GM18502 (cell line): ENCODE measurements around the gene UBL3.

Experiments
- ATAC-seq: cut with Tn5 transposase; IDR thresholded peaks from one replicate; pipeline ENCODE4 v1.9.1; 2021; ENCODE audit warnings: mild to moderate bottlenecking; ENCODE audit not compliant: unreplicated experiment, poor library complexity

UBL3 gene, protein sequence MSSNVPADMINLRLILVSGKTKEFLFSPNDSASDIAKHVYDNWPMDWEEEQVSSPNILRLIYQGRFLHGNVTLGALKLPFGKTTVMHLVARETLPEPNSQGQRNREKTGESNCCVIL

DNA sequence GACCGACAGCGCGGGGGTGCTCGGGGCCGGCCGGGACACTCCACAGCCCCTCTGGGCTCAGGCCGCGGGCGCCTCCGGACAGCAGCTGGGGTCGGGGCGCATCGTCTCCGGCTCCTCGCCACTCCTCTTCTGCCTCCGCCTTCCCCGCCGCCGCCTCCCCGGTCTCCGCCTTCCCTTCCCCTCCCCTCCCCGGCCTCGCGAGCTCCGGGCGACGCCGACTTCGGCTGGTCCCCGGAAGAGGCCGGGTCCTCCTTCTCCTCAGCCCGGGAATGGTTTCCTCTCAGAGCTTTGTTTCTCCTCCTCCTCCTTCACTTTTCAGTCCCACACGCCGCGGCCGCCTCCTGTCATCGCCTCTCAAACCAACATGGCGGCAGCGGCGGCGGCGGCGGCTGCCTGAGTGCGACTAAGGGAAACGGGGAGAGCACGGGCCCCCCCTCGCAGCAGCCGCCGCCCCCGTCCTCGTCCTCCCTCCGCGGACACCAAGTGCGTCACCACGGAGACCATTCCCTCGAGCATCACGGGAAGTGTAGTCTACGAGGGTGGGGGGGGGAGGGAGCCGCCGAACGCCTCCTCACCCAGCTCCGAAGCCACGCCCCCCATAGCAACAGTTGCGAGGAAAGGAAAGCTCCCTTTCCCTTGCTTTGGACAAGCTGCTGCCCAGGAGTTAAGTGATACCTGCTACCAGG lies at the start of gene UBL3:
Gene UBL3 (minus strand): TSS at position 405 of the 686 bp plus-strand sequence. CDS start 1,079 bp downstream, outside the sequence.
- peak; percentile 90 for ATAC-seq

- no peak for ATAC-seq
Observed at GRCh38 chr13:29897102-29897501, 46.7 kb upstream of the UBL3 start.

GRCh38 chr13:29893438-29893837 lies 43.0 kb upstream of the UBL3 start:
- ATAC-seq = no peak

DNA sequence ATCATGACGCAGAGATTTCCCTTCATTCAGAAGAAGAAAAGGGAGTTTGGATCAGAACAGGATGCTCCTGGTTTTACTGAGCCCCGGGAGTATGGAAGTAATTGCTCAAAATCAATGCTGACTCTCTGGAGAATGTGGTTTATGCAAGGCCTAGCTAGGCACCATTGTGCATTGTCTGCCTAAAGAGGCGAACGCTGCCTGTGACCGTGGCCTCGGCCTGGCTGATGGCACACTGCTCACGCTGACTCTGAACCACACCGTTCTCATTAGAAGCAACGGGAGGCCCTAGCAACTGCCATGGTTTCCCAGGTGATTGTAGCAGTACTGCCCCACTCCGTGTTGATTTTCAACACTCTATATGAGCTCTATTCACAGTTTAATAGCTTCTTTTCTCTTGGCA lies 41.7 kb upstream of the UBL3 start:
- no peak for ATAC-seq

- no peak for ATAC-seq
Observed at GRCh38 chr13:29889111-29889510, 38.7 kb upstream of the UBL3 start.

- ATAC-seq = no peak
Observed at GRCh38 chr13:29888306-29888705, 37.9 kb upstream of the UBL3 start.

GRCh38 chr13:29887686-29888085 lies 37.3 kb upstream of the UBL3 start:
- no peak for ATAC-seq

GRCh38 chr13:29887030-29887557 lies 36.7 kb upstream of the UBL3 start:
- ATAC-seq = no peak

DNA sequence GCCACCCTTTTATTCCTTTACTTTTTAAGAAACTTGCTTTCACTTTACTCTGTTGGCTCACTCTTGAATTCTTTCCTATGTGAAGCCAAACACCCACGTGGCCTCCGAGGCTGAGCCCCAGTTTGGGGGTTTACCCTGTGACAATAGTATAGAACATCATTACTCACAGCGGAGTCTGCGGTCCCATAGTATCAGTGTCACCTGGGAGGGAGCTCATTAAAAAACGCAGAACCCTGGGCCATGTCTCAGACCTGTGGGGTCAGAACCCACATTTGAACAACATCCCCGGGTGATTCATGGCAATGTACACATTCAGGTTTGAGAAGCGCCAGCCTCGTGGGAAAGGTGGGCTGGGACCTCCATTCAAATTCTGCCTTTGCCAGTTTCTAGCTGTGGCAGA lies 36.0 kb upstream of the UBL3 start:
- no peak for ATAC-seq

DNA sequence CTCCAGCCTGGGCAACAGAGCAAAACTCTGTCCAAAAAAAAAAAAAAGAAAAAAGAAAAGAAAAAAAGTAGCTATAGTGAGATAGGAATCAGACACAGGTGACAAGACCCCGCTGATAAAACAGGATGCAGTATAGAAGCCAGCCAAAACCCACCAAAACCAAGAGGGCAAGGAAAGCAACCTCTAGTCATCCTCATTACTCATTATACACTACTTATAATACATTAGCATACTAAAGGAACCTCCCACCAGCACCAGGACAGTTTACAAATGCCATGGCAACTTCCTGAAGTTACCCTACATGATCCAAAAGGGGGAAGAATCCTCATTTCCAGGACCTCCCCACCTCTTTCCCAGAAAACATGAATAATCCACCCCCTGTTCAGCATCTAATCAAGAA lies 35.6 kb upstream of the UBL3 start:
- no peak for ATAC-seq

- no peak for ATAC-seq
Observed at GRCh38 chr13:29884671-29885430, 34.4 kb upstream of the UBL3 start.

DNA sequence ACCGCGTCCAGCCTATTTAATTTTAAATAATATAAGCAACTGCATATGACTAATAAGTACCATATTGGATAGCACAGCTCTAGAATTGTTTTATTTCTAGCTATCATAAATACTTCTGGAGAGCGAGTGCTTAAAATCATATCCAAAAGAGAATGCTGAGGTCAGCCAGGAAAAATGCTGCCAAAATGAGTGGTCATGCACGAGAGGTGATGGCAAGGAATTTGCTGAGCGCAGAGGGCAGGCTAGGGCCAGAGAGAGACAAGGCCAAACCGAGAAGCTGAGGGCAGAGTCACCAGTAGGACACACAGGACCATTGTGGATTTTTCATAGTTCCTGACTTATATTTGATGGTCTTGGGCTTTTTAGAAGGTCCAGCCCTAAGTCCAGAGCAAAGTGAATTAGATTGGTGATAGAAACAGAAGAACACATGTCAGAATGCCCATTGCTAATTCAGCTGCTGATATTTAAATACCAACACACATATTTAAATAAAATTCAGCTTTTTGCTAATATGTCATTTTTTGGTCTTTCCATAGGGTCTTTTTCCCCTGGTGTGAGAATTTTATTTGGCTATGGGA lies 33.6 kb upstream of the UBL3 start:
- no peak for ATAC-seq

DNA sequence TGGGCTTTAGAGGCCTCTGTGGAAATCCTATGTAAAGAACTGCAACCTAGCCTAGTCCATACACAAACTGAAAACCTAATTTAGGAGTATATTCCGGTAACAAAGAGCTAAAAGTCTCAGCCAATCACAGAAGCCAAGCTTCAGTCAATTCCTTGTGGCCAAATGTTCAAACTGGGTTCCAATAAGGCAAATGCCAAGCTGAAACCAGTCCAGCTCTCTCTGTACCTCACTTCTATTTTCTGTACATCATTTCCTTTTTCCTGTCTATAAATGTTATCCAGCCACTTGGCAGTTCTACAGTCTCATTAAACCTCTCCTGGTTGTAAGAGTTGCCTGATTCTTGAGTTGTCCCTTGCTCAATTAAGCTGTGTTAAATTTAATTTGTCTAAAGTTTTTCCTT lies 31.7 kb upstream of the UBL3 start:
- no peak for ATAC-seq

DNA sequence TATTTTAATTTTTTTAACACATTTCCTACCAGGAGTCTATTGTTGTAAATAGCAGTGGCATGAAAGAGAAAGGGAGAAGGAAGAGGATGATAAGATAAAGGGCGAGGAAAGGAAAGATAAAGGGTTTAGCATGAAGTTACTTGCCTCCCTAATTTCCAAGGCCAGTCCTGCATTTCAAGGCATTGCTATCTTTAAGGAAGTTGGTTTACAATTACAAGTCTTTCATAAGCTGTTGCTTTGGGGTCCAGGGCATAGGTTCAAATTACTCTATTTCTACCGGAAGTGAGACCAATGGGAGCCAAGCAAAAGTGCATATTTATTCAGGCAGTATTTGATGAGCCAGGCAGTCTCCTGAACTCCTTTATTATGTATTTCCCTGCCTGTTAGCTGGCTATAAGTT lies 27.7 kb upstream of the UBL3 start:
- ATAC-seq = no peak

DNA sequence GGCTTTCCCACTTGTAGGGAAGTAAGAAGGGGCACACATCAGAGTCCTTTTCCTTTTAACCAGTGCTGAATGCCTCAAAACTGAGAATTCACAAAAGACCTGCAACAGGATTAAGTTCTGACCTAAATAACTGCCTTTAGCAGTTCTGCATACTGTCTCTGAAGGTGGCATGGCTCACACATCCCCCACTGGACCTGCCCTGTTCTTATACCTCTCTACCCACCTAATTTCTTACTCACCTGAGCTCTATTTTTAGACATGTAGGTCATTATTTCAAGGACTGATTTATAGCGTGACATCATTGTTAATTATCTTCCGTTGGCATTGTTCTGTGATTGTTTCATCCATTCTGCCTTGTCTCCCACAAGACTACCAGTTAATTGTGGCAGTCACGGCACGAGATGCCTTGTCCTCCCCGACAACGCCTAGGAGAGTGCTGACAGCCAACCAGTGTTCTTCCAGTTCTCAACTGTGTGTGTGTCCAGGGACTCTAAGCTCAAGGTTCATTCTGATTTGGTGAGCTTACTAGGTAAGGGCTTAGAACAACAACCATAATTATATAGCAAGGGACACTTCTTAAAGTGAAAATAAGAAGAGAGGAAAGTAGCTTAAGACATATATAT lies 27.1 kb upstream of the UBL3 start:
- ATAC-seq = no peak

DNA sequence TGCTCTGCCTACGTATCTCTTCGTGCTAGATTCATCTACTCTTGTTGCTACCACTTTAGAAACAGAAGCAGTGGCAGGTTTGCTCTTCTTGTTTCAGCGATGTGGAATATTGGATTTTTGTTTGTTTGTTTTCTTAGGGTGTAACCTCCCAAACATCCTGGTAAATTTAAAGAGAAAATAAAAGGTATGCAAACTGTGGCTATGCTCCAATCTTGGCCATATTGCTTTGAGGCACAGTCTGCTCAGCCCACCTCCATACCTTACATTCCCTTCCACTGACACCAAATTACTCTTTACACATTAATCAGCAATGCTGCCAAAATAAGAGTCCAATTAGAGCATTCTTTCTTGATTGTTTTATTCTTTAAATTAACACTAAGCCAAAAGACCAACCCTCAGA lies 25.2 kb upstream of the UBL3 start:
- ATAC-seq = no peak

DNA sequence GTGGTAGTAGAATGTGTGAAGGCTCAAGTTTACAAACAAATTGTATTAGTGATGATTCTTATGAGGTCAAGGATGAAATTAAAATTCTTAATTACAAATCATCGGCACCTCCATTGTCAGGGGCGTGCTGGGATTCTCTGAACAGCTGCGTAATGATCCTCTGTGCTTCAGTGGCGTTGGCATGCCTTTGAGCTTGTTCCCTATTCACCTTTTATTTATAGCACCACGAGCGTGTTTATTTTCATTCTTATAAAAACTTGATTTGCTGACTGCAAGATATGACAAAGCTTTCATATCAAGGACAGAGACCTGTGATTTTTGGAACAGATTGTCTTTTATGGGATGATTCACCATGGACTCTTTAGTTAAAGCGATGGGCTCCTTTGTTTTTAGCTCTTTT lies 18.2 kb upstream of the UBL3 start:
- no peak for ATAC-seq

DNA sequence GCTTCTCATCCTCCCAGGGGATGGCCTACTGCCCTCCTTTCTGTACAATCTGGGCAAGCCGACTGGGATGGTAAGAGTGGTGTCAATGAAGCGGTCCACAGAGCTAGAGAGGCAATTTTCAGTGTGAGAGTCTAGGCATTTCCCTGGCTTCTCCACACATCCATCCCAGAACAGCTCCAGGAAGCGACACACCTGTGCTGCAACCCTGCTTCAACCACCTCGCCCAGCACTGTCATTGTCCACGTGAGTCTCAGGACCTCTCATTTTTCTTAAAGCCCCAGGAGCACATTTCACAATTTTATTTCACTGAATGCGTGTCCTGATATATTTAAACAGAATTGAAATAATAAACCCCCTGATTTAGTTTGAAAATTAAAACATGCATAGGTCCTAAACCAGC lies 15.5 kb upstream of the UBL3 start:
- no peak for ATAC-seq

- no peak for ATAC-seq
Observed at GRCh38 chr13:29861694-29862110, 11.3 kb upstream of the UBL3 start.

DNA sequence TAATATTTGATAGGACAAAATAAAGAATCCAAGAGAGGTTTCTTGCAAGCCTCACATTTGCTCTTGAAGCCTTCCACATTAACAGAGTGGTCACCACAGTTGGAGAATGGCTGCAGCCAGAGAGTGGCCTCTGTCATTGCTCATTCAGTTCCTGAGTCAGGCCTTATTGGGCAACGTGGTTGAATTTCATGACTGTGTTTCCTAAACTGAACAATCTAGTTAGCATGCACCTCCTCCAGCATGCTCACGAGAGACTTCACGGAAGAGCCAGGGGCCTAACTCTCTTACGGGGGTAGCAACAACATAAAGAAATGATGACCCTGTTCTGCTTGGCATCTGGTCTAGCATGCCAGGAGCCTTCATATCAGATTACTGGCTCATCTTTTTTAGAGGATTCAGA lies 9.6 kb upstream of the UBL3 start:
- ATAC-seq = no peak

DNA sequence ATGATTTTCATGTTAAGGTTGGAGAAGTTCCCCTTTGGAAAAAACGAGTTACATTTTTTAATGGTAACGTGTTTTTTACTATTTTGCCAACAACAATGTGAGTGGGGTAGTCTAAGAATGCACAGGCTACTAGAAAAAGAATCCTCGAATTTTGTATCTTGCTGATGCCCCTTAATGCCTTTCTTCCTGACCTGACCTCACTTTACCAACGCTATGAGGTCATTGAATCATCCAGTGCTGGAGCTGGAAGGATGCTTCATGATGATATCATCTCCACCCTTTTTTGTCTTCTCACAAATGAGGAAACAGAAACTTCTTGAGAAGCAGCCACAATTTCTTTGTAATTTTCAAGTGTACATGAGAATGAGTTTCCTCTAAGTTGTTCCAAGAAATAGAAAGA lies 8.2 kb upstream of the UBL3 start:
- ATAC-seq = no peak
